Astrocyte of the cerebellum (primary cell): ENCODE data around the gene ADAMTSL3.

Experiments used
- DNase-seq: peaks from one replicate; pipeline ENCODE4 v3.0.0-alpha.2; 2011; ENCODE audit warnings: low read depth
- H3K4me3 ChIP-seq: 2 replicates; pipeline ENCODE4 v1.5.1; 2011; ENCODE audit warnings: mild to moderate bottlenecking, low read depth, low read length, moderate library complexity
- in situ Hi-C: cut with HindIII; loops from 2 replicates; pipeline ENCODE4 v1.10.0; 2017; ENCODE audit warnings: low sequenced_read_pairs
- TF ChIP-seq, protein P1 (sequence below): IDR thresholded peaks from 2 replicates; pipeline ENCODE4 v1.5.1; 2012; ENCODE audit warnings: low read length, low read depth, moderate library complexity, mild to moderate bottlenecking; ENCODE audit errors: missing control alignments

The ADAMTSL3 gene

GRCh38 chr15:83612898-83613635 lies 40.9 kb upstream of the ADAMTSL3 start:
- H3K4me3 ChIP-seq = no peak overlapping the region
- in situ Hi-C loops = no loop called here
- TF ChIP-seq, protein P1, sequence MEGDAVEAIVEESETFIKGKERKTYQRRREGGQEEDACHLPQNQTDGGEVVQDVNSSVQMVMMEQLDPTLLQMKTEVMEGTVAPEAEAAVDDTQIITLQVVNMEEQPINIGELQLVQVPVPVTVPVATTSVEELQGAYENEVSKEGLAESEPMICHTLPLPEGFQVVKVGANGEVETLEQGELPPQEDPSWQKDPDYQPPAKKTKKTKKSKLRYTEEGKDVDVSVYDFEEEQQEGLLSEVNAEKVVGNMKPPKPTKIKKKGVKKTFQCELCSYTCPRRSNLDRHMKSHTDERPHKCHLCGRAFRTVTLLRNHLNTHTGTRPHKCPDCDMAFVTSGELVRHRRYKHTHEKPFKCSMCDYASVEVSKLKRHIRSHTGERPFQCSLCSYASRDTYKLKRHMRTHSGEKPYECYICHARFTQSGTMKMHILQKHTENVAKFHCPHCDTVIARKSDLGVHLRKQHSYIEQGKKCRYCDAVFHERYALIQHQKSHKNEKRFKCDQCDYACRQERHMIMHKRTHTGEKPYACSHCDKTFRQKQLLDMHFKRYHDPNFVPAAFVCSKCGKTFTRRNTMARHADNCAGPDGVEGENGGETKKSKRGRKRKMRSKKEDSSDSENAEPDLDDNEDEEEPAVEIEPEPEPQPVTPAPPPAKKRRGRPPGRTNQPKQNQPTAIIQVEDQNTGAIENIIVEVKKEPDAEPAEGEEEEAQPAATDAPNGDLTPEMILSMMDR = no peak
- DNase-seq = no peak

- in situ Hi-C loops = no loop called here
- DNase-seq = peak; percentile 46
- no peak overlapping the region for H3K4me3 ChIP-seq
- TF ChIP-seq, protein P1 = no peak
These were observed 40.2 kb upstream of the ADAMTSL3 start for GRCh38 chr15:83613714-83614113.

DNA sequence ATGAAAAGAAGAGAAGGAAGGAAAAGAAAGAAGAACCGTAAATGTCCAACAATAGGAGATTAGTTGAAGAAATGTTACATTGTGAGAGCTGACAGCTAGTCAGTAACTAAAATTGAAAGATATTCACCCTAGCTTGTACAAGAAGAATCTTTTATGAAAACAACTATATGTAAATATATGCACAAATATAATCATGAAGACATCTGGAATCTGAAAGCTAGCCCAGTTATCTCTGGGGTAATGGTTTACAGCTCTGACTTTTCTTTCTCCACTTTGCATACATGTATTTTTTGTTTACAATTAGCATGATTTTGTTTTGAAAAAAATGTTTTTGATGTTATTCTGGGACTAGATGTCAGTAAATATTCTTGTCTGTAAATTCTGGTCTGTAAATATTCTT lies 37.1 kb upstream of the ADAMTSL3 start:
- DNase-seq = no peak
- H3K4me3 ChIP-seq = no peak overlapping the region
- TF ChIP-seq, protein P1 = no peak
- in situ Hi-C loops = no loop called here

GRCh38 chr15:83626171-83626802 lies 27.6 kb upstream of the ADAMTSL3 start:
- in situ Hi-C loops = no loop called here
- H3K4me3 ChIP-seq = no peak overlapping the region
- no peak for DNase-seq
- TF ChIP-seq, protein P1 = no peak

- in situ Hi-C loops = no loop called here
- DNase-seq = no peak
- no peak overlapping the region for H3K4me3 ChIP-seq
- TF ChIP-seq, protein P1 = no peak
These were observed 22.4 kb upstream of the ADAMTSL3 start for GRCh38 chr15:83631534-83631933.

DNA sequence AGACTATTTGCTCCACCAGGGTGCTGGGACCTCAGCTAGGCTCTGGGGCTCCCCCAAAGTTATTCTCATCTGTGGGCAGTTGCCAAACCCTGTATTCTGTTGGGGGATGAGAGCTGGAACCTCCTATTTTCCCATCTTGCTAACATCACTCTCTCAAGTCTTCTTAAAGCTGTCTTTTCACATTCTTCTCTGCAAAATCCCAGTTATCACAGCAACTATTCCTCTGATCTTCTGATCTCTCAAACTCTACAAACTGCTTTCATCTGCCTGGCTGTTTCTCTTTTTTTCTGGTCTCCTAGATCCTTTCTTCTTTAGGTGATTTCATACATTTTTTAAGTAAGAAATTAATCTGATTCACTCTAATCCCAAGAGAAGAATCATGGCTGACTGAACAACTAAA lies 10.7 kb upstream of the ADAMTSL3 start:
- no peak for DNase-seq
- no peak overlapping the region for H3K4me3 ChIP-seq
- in situ Hi-C loops = no loop called here
- TF ChIP-seq, protein P1 = no peak
